K562 treated with DMSO at 1 percent for 24 hours (cell line): ENCODE data around the gene COG3. TPM values are rescaled to one million over a fixed set of nuclear protein-coding genes. Genes with fewer than 3 reads are reported as not detected.

ENCODE experiments used
- total RNA-seq: library from RNA; unstranded; fragments of 300-600 nt; gene quantifications from 2 replicates; pipeline ENCODE4 v1.2.3, GENCODE V29; 2022; ENCODE audit warnings: low read depth; ENCODE audit not compliant: insufficient read depth

COG3 gene
- 16.5 and 19.6 TPM in 2 replicates for total RNA-seq

GRCh38 chr13:45464687-45465453 is at the start of gene COG3:
TSS of gene COG3 (plus strand) at chr13:45464939. CDS start at chr13:45465037, 98 bp downstream.

GRCh38 chr13:45417790-45418534 is 46.8 kb upstream of the COG3 start, which contains the start of gene SLC25A30:
TSS of gene SLC25A30 (minus strand) at chr13:45418373. CDS start at chr13:45411425, 6,948 bp downstream.

Other genes with a start within 250 kb of the COG3 start
- gene TPT1, start 123.8 kb upstream of the COG3 start, total RNA-seq = 2,183 and 2,510 TPM in 2 replicates
- gene SLC25A30, start 46.6 kb upstream of the COG3 start, total RNA-seq = 6.3 and 7.7 TPM in 2 replicates
- gene ERICH6B, start 150.8 kb downstream of the COG3 start, total RNA-seq = not detected in 2 replicates
- gene CBY2, start 237.4 kb downstream of the COG3 start, total RNA-seq = 0.24 TPM in 1 of 2 replicates, not detected in the other